ENCODE results near the gene POMC.

Gene POMC

GRCh38 chr2:25119263-25119662, 49.1 kb downstream of the POMC start:
- Histone ChIP-seq H3K79me2 (ENCODE audit: insufficient read depth, low read length) (no peaks in the 10 kb centered on the region), H3K9me2 (ENCODE audit: low read depth, low read length) (no peaks in the 10 kb centered on the region), H3K9me3 (ENCODE audit: low read length) (no peaks in the 10 kb centered on the region), H3K4me2 (ENCODE audit: low read length) (no peak overlapping the region), H3F3A (ENCODE audit: insufficient read depth, low read length) (no peaks in the 10 kb centered on the region), H3K4me3 (ENCODE audit: low read depth, low read length, poor library complexity, severe bottlenecking) (no peak overlapping the region), H3K9ac (ENCODE audit: low read length) (no peak overlapping the region), H3K4me1 (ENCODE audit: insufficient read depth, low read length, severe bottlenecking) (no peaks in the 10 kb centered on the region), H4K20me1 (ENCODE audit: insufficient read depth, low read length) (no peaks in the 10 kb centered on the region), H2AFZ (ENCODE audit: low read length) (no peak overlapping the region), H3K36me3 (ENCODE audit: insufficient read depth, low read length) (no peaks in the 10 kb centered on the region), H3K27ac (ENCODE audit: low read depth, low read length, poor library complexity, severe bottlenecking) (no peak overlapping the region), H3K27me3 (ENCODE audit: insufficient read depth, low read length) (0 out of 2 replicates have a peak, but pooled peaks cover 4% of the 10 kb centered on the region)
- TF ChIP-seq, protein P1, sequence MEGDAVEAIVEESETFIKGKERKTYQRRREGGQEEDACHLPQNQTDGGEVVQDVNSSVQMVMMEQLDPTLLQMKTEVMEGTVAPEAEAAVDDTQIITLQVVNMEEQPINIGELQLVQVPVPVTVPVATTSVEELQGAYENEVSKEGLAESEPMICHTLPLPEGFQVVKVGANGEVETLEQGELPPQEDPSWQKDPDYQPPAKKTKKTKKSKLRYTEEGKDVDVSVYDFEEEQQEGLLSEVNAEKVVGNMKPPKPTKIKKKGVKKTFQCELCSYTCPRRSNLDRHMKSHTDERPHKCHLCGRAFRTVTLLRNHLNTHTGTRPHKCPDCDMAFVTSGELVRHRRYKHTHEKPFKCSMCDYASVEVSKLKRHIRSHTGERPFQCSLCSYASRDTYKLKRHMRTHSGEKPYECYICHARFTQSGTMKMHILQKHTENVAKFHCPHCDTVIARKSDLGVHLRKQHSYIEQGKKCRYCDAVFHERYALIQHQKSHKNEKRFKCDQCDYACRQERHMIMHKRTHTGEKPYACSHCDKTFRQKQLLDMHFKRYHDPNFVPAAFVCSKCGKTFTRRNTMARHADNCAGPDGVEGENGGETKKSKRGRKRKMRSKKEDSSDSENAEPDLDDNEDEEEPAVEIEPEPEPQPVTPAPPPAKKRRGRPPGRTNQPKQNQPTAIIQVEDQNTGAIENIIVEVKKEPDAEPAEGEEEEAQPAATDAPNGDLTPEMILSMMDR (IDR thresholded peaks at IDR 0.05; ENCODE audit: low read length), result no peak
- no peak for TF ChIP-seq EZH2 (IDR thresholded peaks at IDR 0.05; ENCODE audit: borderline replicate concordance, low read length)

- Histone ChIP-seq H2AFZ (ENCODE audit: low read length) (no peak overlapping the region), H3K9me2 (ENCODE audit: low read depth, low read length) (no peaks in the 10 kb centered on the region), H3K9ac (ENCODE audit: low read length) (no peak overlapping the region), H3K9me3 (ENCODE audit: low read length) (no peaks in the 10 kb centered on the region), H3K4me1 (ENCODE audit: insufficient read depth, low read length, severe bottlenecking) (no peaks in the 10 kb centered on the region), H3K36me3 (ENCODE audit: insufficient read depth, low read length) (no peaks in the 10 kb centered on the region), H3K79me2 (ENCODE audit: insufficient read depth, low read length) (no peaks in the 10 kb centered on the region), H3K4me2 (ENCODE audit: low read length) (no peak overlapping the region), H3K27ac (ENCODE audit: low read depth, low read length, poor library complexity, severe bottlenecking) (no peak overlapping the region), H3K4me3 (ENCODE audit: low read depth, low read length, poor library complexity, severe bottlenecking) (no peak overlapping the region), H3K27me3 (ENCODE audit: insufficient read depth, low read length) (0 out of 2 replicates have a peak, but pooled peaks cover 4% of the 10 kb centered on the region), H3F3A (ENCODE audit: insufficient read depth, low read length) (no peaks in the 10 kb centered on the region), H4K20me1 (ENCODE audit: insufficient read depth, low read length) (no peaks in the 10 kb centered on the region)
- no peak for TF ChIP-seq EZH2 (IDR thresholded peaks at IDR 0.05; ENCODE audit: borderline replicate concordance, low read length)
- TF ChIP-seq, protein P1 (IDR thresholded peaks at IDR 0.05; ENCODE audit: low read length), result no peak
Observed at GRCh38 chr2:25116956-25117355, 51.4 kb downstream of the POMC start.

GRCh38 chr2:25115902-25116301, 52.5 kb downstream of the POMC start:
- Histone ChIP-seq H3K9me2 (ENCODE audit: low read depth, low read length) (no peaks in the 10 kb centered on the region), H3K27ac (ENCODE audit: low read depth, low read length, poor library complexity, severe bottlenecking) (no peak overlapping the region), H3K4me1 (ENCODE audit: insufficient read depth, low read length, severe bottlenecking) (no peaks in the 10 kb centered on the region), H2AFZ (ENCODE audit: low read length) (no peak overlapping the region), H3K79me2 (ENCODE audit: insufficient read depth, low read length) (no peaks in the 10 kb centered on the region), H3K9me3 (ENCODE audit: low read length) (no peaks in the 10 kb centered on the region), H3K27me3 (ENCODE audit: insufficient read depth, low read length) (peaks cover 6% of the 10 kb centered on the region; the same call in 1 of the 2 replicates), H3K36me3 (ENCODE audit: insufficient read depth, low read length) (no peaks in the 10 kb centered on the region), H3K4me2 (ENCODE audit: low read length) (no peak overlapping the region), H4K20me1 (ENCODE audit: insufficient read depth, low read length) (no peaks in the 10 kb centered on the region), H3F3A (ENCODE audit: insufficient read depth, low read length) (no peaks in the 10 kb centered on the region), H3K4me3 (ENCODE audit: low read depth, low read length, poor library complexity, severe bottlenecking) (no peak overlapping the region), H3K9ac (ENCODE audit: low read length) (no peak overlapping the region)
- TF ChIP-seq, protein P1 (IDR thresholded peaks at IDR 0.05; ENCODE audit: low read length), result no peak
- no peak for TF ChIP-seq EZH2 (IDR thresholded peaks at IDR 0.05; ENCODE audit: borderline replicate concordance, low read length)

All from OCI-LY1 (cell line).